Activated CD8-positive, alpha-beta memory T cell treated with anti-CD3 and anti-CD28 coated beads for 48 hours (primary cell): ENCODE measurements around the gene TCERG1L.
"Not testable (repeated sequence)": the region's sequence is repeated elsewhere in the genome, so short reads cannot be mapped to it uniquely, and the experiment has no call there.

Source experiments
- DNase-seq, 3 experiments: peaks; one replicate each; pipeline ENCODE4 v3.0.0-alpha.2; 2020; ENCODE audit warnings: low read depth in 2 of 3, low spot score in 2 of 3

The TCERG1L gene

GRCh38 chr10:131249238-131249954, 62.1 kb downstream of the TCERG1L start:
- DNase-seq, result no peak

- no peak for DNase-seq
These were observed 63.0 kb downstream of the TCERG1L start for GRCh38 chr10:131248376-131249165.

- no peak for DNase-seq
These were observed 63.6 kb downstream of the TCERG1L start for GRCh38 chr10:131247873-131248272.

- DNase-seq, result no peak
These were observed 64.7 kb downstream of the TCERG1L start for GRCh38 chr10:131246775-131247174.

GRCh38 chr10:131246089-131246488, 65.4 kb downstream of the TCERG1L start:
- no peak for DNase-seq

- no peak for DNase-seq
These were observed 66.0 kb downstream of the TCERG1L start for GRCh38 chr10:131245475-131246059.

GRCh38 chr10:131244836-131245235, 66.7 kb downstream of the TCERG1L start:
- DNase-seq, result no peak

GRCh38 chr10:131243076-131243475, 68.4 kb downstream of the TCERG1L start:
- DNase-seq, result no peak

- no peak for DNase-seq
These were observed 69.5 kb downstream of the TCERG1L start for GRCh38 chr10:131242007-131242406.

GRCh38 chr10:131240691-131241090, 70.8 kb downstream of the TCERG1L start:
- DNase-seq, result no peak

- no peak for DNase-seq
These were observed 71.6 kb downstream of the TCERG1L start for GRCh38 chr10:131239926-131240325.

GRCh38 chr10:131239450-131239849, 72.1 kb downstream of the TCERG1L start:
- DNase-seq, result no peak

GRCh38 chr10:131238669-131239280, 72.7 kb downstream of the TCERG1L start:
- DNase-seq, result no peak

- no peak for DNase-seq
These were observed 73.4 kb downstream of the TCERG1L start for GRCh38 chr10:131237991-131238651.

GRCh38 chr10:131234606-131235005, 76.9 kb downstream of the TCERG1L start:
- not testable (repeated sequence) for DNase-seq

- no peak for DNase-seq
These were observed 77.8 kb downstream of the TCERG1L start for GRCh38 chr10:131233611-131234258.

- DNase-seq, result no peak
These were observed 79.5 kb downstream of the TCERG1L start for GRCh38 chr10:131231965-131232541.

- no peak for DNase-seq
These were observed 80.1 kb downstream of the TCERG1L start for GRCh38 chr10:131231323-131231964.

- DNase-seq, result no peak
These were observed 80.7 kb downstream of the TCERG1L start for GRCh38 chr10:131230641-131231322.
